Thoracic aorta endothelial cell (primary cell): ENCODE data around the gene RSPH10B. TPM values are rescaled to one million over a fixed set of nuclear protein-coding genes. Genes with fewer than 3 reads are reported as not detected.
A peak's percentile ranks its signal among the peaks of the same experiment; 100 is the strongest.

Source experiments
- small RNA-seq: library from RNA; depleted of rRNA; stranded (forward); fragments of <200 nt; gene quantifications from one replicate; pipeline ENCODE3, GENCODE V24; 2012
- total RNA-seq: library from RNA; depleted of rRNA; stranded (reverse); fragments of >200 nt; gene quantifications from 2 replicates; pipeline ENCODE4 v1.2.3, GENCODE V29; 2012

The RSPH10B gene
- 0.53 TPM in 1 of 2 replicates, not detected in the other for total RNA-seq

GRCh38 chr7:5970347-5970911, at the start of gene RSPH10B:
RSPH10B (minus strand) TSS chr7:5970689; CDS start chr7:5967116, 3,573 bp downstream.

GRCh38 chr7:6008668-6009611, 38.5 kb upstream of the RSPH10B start, which contains the start of the genes AIMP2 and PMS2:
AIMP2 (plus strand) TSS chr7:6009272; CDS start chr7:6009364, 92 bp downstream.
PMS2 (minus strand) TSS chr7:6009049; CDS start chr7:6009019, 30 bp downstream.

DNA sequence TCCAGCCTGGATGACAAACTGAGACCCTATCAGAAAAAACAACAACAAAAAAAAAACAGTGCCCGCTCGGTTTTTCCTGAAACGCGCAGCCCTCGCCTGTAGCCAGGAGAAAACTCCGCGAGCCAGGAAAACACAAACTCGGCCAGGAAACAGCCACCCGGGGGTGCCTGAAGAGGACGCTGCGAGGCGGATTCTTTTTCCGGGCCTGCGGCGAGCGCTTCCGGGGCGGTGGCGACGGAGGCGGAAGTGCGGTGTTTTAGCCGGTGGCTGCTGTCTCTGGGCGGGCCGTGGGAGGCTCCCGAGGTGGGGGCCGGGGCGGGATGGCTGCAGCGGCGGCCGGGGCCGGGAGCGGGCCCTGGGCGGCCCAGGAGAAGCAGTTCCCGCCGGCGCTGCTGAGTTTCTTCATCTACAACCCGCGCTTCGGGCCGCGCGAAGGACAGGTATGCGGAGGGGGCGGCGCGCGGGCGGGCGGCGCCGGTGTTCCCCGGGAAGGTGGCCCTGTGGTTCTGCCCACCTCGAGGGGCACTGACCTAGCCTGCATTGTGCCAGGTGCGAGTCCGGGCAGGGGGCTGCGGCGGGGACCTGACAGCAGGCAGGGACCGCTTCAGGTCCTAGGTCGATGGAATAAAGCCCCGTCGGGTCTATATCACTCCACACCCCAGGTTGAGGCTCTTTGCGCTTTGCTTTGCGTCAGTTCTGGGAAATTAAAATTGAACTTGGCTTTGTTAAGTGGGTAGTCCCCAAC, 71.8 kb downstream of the RSPH10B start, which contains the start of gene CCZ1:
TSS of gene CCZ1 (plus strand) at position 254 of the 745 bp plus-strand sequence. CDS start at position 321, 67 bp downstream.

Small RNA genes lying within 50 kb of the gene (small RNA-seq; reads per million reads assigned to genes)
- gene RF00019 (not detected), gene SNORA80D (27.6 reads per million, percentile 97 among the genes with 10 or more reads in this experiment)

Other genes with a start within 250 kb of the RSPH10B start
- gene RNF216, start 189.0 kb downstream of the RSPH10B start, total RNA-seq, result 46.1 and 48.9 TPM in 2 replicates
- not detected in 2 replicates for gene OCM, start 89.9 kb downstream of the RSPH10B start, total RNA-seq
- 111 and 113 TPM in 2 replicates for gene CCZ1, start 72.0 kb downstream of the RSPH10B start, total RNA-seq
- 22.1 and 25.1 TPM in 2 replicates for gene PMS2, start 38.4 kb upstream of the RSPH10B start, total RNA-seq
- 65.4 and 75.0 TPM in 2 replicates for gene AIMP2, start 38.6 kb upstream of the RSPH10B start, total RNA-seq
- gene ANKRD61, start 60.7 kb upstream of the RSPH10B start, total RNA-seq, result 0.22 TPM in 1 of 2 replicates, not detected in the other
- 116 and 198 TPM in 2 replicates for gene EIF2AK1, start 88.5 kb upstream of the RSPH10B start, total RNA-seq
- 9.4 and 11.3 TPM in 2 replicates for gene USP42, start 134.3 kb upstream of the RSPH10B start, total RNA-seq